Kasumi-1 (cell line): ENCODE data around the gene CTCF.
"Not testable (repeated sequence)": the region's sequence is repeated elsewhere in the genome, so short reads cannot be mapped to it uniquely, and the experiment has no call there.

Experiments
- DNase-seq, 2 experiments: peaks; one replicate each; lab custom pipeline; 2025; lab: John Stamatoyannopoulos, UW

CTCF gene, protein sequence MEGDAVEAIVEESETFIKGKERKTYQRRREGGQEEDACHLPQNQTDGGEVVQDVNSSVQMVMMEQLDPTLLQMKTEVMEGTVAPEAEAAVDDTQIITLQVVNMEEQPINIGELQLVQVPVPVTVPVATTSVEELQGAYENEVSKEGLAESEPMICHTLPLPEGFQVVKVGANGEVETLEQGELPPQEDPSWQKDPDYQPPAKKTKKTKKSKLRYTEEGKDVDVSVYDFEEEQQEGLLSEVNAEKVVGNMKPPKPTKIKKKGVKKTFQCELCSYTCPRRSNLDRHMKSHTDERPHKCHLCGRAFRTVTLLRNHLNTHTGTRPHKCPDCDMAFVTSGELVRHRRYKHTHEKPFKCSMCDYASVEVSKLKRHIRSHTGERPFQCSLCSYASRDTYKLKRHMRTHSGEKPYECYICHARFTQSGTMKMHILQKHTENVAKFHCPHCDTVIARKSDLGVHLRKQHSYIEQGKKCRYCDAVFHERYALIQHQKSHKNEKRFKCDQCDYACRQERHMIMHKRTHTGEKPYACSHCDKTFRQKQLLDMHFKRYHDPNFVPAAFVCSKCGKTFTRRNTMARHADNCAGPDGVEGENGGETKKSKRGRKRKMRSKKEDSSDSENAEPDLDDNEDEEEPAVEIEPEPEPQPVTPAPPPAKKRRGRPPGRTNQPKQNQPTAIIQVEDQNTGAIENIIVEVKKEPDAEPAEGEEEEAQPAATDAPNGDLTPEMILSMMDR

DNA sequence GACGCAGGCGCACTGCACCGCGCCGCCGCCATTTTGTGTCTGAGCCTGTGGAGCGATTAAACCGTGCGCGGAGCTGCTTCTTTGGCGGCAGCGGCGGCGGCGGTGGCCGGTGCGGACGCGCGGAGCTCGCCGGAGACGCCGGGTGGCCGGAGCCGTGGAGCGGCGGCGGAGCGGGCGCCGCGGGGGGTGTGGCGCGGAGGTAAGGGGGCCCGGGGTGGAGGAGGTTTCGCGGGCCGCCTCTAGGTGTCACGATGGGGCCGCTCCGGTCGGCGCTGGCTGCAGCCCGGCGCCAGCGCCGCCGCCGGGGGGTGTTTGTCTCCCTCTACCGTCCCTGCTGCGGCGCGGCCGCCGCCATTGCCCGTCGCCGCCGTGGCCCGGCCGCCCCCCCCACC lies at the start of gene CTCF:
Gene CTCF (plus strand): TSS at position 1 of the 392 bp plus-strand sequence. CDS start 48,307 bp downstream, outside the sequence.
- DNase-seq = peak; percentile 66 to 68

DNA sequence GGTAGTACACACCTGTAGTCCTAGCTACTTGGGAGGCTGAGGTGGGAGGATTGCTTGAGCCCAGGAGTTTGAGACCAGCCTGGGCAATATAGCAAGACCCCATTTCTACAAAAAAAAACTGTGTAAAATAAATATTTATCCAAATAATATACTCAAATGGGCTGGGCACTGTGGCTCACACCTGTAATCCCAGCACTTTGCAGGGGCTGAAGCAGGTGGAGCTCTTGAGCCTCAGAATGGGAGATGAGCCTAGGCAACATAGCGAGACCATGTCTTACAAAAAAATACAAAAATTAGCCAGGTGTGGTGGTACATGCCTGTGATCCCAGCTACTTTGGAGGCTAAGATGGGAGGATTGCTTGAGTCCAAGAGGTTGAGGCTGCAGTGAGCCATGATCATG lies 48.4 kb upstream of the CTCF start:
- DNase-seq = not testable (repeated sequence)

DNA sequence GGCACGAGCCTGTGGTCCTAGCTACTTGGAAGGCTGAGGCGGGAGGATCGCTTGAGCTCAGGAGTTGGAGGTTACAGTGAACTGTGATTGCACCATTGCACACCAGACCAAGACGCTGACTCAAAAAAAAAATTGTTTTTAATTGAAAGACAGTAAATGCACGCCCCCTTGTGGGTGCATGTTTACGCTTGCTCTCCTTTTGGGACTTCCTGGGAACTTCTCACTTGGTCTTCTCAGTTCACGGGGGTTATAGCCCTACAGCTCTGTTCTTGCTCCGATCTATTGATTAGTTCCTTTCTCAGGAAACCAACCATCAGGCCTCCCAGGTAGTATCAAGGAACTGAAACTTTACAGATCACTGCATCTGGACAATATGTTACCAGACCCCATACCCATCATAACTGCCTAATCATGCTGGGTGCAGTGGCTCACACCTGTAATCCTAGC lies 47.9 kb upstream of the CTCF start:
- peak; percentile 90 to 95 for DNase-seq

DNA sequence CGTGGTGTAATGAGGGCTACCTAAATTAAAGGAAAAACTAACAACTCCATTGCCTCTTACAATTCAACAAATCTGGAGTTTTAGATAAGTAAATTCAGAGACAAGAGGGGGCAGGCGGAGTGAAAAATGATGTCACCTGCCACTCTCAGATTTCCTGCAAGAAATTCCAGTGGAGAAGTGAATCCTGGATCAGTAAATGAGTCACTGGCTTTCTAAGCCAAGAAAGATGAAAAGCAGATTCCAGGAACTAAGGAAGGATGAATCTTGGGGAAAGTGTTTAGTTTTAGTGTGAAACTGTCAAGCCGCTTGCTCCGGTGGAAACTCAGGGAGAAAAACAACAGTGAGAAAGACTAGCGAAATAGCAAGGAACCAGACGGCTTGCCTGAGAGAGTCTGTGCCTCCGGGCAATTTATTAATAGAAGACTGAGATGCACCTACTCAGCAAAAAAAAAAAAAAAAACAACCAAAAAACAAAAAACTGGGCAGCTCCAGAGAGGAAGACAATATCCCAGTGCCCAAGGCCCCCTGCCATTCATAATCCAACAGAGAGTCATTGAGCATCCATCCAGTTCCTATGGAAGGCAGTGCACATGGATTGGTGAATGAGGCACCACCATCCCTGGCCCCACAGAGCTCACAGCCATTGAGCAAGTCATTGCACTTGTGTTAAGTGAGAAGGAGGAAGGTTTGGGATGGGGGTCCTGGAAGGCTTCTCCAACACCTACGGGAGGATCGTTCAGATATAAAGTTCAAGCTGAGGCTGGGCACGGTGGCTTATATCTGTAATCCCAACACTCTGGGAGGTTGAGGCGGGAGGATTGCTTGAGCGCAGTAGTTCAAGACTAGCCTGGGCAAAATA lies 45.8 kb upstream of the CTCF start:
- no peak for DNase-seq

DNA sequence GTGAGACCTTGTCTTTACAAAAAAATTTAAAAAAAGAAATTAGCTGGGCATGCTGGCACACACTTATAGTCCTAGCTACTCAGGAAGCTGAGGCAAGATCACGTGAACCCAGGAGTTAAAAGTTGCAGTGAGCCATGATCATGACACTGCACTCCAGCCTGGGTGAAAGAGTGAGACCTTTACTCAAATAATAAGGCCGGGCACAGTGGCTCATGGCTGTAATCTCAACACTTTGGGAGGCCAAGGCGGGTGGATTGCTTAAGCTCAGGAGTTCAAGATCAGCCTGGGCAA lies 45.2 kb upstream of the CTCF start:
- no peak for DNase-seq

DNA sequence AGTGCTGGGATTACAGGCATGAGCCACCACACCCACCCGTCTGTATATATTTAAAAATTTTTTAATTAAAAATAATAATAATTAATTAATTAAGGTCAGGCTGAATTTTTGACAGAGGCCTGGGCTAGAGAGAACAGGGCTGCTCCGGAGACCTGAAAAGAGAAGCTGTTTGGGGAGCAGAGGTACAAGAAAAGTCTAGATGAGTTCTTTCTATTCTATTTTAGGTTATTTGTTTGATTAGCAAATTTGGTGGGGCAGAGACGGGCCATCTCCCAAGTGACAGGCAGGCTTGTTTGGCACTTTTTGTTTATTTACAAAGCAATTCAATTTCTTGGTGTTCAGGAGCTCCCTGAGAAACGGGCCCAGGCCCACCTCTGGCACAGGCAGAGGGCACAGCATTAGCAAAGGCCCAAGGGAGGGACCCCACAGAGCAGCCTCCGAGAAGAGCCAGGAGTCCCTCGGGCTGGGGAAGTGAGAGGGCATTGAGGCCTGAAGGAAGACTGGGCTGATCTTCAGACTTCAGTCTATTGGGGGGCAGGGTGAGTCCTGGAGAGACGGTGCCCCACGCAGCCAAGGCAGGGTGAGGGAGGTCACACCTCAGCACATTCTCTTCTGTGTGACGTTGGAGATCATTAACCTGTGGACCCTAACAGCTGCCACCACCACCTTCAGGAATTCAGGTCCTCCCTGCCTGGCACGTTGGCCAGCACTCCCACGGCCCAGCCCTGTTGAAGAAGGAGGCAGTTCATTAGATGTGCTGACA lies 44.5 kb upstream of the CTCF start:
- no peak for DNase-seq

DNA sequence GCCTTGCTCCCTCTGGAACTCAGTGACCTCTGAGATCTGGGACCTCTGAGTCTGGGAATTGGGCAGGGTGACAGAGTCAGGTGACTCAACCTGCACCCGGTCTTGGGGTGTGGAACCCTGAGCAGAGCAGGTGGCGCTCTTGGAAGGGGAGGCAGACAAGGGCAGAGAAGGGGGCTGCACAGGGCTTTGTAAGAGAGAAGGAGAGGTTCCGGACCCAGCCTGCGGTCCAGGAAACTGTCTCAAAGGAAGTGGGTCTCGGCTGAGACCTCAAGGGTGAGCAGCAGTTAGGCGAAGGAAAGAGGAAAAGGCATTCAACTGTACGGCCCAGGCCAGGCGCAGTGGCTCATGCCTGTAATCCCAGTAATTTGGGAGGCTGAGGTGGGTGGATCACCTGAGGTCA lies 43.6 kb upstream of the CTCF start:
- DNase-seq = no peak

DNA sequence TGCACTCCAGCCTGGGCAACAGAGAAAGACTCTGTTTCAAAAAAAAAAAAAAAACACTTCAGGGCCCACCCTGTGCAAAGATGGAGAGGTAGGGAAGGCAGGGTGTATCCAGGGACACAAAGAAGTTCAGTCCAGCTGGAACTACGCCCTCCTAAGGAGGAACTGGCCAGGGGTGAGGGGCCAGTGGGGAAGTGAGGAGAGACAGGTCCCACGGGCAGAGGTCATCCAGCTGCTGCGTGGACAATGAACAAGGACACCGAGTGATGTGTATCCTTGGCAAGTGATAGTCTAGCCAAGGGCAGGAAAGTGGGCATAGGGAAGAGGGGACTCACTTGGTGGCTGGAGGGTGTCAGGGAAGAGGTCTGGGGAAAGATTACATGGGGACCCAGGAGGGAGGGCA lies 43.1 kb upstream of the CTCF start:
- DNase-seq = no peak

DNA sequence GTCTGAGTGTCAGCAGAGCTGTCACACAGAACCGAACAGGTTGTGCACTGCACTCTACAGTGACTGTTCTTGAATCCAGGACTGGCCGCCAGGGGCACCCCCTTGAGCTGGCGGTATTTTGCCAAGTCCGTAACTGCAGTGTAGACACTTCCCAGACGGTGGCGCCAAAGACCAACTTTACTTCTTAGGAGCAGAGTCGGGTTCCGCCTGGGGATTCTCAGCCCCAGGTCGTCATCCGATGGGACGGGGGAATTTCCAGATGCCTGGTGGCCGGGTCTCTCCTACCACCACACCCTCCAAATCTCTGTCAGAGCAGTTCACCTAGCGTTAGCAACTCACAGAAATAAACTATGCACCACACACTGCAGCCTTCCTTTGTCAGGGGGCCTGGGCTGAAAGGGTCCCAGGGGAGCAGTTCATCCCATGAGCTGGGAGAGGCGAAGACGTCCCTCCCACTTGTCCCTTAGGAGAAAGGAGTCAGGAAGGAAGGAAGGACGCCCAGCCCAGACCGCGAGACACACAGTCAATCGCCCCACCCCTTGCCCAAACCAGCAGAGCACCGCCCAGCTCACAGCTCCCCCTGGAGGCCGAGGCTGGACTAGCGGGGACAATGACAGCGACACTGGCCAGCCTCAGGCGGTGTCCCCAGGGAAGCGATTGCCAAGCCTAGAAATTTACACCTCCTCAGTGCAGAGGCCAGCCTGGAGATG lies 41.1 kb upstream of the CTCF start:
- DNase-seq = peak; percentile 93 to 97

DNA sequence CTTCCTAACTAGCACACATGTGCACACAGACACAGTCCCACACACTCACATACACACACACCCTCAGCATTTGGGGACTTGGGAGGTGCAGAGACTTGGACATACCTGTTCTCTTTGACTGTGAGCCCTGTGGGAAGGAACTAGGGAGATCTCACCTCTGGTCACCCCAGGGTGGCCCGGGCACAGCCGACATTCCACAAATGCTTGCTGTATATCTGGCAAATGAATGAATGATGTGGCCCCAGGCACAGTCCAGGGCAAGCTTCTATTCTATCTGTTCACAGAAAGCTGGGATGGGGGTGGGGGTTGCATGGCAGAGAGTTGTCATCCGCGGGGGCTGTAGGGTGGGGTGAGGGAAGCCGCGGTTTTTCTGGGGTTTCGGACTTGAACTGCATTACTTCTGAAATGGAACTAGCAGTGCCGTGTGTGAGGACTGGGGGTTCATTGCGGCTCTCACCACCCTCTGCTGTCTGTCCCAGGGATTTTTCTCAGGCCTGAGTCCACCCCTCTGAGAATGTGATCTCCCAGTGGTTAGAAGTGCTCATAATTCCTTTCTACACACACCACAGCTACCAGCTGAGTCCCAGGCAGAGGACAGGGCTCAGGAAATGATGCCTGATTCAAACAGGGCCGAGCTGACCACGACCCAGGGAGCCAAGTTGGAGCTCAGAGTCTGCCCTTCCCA lies 37.0 kb upstream of the CTCF start:
- peak in 1 of 2 experiments; percentile 15 for DNase-seq

DNA sequence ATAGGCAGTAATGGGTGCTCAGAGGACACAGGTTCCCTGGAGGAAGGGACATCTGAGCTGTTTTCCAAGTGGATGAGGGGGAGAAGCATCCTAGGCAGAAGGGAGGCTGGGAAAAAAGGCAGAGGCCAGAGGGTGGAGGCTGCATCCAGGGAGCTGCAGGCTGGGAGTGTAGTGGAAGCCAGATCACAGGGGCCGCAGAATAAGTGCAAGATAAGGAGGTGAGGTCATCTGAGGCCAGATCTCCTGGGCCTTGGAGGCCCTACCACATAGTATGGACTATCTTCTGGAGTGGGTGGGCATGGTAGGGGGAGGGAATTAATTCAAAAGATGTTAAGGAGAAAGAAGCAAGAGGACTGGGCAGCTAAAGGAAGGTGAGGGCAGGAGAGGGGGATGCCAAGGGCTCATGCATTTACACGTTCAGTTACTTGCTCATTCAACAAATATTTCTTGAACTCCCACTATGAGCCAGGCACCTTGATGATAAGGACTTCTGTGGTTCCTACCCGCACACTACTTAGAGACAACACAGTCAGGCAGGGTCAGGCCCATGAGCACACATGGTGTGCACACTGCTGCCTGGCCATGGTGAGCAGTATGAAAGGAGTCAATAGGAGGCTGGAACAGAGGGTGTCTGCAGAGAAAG lies 36.1 kb upstream of the CTCF start:
- DNase-seq = no peak

DNA sequence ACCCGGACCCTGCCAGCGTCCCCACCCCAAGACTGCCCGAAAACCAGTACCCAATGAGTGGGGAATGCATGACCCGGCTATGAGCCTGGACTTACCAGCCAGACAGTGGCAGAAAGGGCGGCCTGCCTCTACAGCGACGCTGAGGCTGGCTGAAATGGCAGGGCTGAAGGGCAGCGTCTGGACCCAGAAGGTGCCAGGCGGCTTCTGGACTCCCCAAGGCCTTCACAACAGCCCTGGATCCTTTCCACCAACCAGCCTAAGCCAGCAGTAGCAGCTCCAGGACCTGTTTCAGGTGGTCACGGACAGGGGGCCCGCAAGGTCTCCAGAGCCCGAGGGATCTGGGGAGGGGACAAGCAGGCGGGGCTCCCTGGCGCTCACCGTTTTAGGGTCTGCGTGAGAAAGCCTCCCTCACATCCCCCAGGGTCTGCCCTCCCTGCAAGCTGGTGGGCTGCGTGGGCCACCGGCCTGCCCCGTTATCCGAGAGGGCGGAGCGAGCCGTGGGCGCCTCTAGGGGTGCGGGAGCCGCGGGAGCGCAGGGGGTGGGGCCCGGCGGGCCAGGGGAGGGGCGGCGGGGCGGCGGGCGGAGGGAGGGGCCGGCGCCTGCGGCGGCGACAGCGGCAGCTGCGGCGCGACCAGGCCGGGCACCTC lies 34.0 kb upstream of the CTCF start, which contains the start of gene RIPOR1:
Gene RIPOR1 (plus strand): TSS at position 608 of the 648 bp plus-strand sequence. CDS start 9,618 bp downstream, outside the sequence.
- DNase-seq = no peak

DNA sequence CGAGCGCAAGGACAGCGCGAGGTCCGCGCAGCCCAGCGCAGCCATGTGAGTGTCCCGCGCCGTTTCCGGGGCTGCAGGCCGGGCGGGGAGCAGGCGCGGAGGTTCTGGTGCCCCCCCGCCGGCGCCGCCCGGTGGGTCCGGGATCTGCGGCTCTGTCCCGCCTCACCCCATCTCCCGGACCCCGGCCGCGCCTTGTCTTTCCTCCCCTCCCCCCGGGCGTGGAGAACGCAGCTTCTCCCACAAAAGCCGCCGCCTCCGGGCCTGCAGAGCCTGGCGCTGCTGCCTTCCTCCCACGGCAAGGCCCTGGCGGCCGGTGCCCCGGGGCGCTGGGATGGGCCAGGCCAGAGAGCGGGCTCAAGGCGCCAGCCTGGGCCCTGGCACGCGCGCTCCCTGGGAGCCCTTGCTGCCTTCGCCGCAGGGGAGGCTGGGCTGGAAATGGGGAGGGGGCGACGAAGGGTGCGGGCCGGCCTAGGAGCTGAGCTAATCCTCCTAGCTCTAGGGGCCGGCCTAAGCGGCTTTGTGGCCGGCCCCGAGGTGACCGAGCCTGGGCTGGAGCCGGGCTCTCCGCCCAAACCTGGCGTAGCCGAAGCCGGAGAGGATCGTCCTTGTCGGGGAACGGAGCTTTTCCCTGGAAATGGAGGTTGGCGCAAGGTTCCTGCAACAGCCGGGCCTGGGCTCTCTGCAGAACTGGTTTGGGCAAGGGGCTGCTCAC lies 33.3 kb upstream of the CTCF start:
- DNase-seq = no peak

DNA sequence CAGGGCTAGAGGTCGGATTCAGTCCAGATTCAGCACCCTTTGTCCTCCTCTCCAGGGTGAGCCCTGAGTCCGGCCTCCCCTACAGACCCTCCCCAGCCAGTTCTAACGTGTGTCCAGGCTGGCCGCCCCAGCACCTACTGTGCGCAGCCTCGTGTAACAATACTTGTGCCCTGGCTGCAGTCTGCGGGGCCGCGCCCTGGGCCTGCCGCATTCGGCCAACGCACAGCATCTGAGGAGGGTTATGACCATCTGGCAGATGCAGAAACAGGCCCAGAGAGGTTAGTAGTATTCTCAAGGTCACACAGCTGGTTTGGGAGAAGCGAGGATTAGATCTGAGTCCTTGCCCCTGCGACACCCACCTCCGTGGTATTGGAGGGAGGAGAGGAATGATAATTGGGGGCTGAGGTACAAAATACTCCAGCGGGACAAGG lies 32.7 kb upstream of the CTCF start:
- no peak for DNase-seq

DNA sequence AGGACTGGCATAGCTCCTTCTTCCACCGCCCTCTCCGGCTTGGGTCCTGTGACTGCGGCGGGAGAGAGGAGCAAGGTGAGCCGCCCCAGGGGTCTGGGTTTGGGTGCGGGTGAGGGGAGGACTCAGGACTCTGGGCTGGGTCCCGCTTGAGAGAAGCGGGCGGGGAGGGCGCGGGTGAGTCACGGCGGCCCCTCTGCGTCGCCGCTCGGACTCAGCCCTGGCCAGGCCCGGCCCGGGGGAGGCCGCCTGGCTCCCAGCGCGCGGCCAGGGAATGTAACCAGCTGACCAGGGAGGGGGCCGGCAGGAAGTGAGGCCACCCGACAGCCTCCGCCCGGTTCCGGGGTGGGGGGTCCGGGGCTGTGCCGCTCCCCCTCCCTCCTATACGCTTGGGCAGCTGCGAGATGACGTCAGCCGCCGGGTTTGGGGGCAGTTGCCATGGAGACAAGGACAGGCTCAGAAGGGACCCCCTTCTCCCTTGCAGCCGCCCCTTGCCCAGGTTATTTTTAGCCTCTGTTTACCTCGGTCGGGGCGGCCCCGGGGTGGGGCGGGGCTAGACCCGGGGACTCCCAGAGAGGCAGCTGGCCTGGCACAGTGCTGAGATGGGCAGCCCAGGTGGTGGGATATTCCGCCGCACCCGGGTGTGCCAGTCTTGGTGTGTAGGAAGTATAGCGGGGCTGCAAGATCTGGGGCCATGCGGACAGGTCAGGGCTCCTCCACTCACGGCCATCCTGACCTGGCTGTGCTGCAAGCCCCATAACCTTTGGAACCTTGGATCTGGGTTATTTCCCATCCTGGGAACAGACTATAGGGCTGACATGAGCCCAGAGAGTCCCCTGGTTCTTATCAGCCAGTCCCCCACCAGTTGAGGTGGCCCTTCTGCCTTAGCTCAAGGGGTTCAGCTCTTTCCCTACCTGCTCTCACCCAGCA lies 32.0 kb upstream of the CTCF start:
- DNase-seq = no peak

DNA sequence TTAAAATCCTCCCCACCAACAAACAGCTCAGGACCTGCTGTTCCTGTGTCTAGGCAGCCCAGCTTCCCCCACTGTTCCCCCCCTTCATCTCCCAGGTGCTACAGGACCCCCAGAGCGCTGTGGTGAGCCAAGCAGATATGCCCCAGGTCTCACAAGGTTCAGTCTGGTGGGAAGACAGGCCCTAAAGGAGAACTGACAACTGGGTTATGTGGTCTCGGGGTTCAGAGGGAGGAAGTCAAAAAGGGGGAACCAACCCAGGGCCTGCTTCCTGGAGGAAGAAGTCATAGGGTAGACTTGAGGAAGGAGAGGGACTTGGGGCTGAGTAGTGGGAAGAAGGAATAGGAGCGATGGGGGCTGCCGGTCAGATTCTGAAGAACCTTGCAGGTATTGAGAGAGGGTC lies 31.1 kb upstream of the CTCF start:
- DNase-seq = peak; percentile 61 to 80

DNA sequence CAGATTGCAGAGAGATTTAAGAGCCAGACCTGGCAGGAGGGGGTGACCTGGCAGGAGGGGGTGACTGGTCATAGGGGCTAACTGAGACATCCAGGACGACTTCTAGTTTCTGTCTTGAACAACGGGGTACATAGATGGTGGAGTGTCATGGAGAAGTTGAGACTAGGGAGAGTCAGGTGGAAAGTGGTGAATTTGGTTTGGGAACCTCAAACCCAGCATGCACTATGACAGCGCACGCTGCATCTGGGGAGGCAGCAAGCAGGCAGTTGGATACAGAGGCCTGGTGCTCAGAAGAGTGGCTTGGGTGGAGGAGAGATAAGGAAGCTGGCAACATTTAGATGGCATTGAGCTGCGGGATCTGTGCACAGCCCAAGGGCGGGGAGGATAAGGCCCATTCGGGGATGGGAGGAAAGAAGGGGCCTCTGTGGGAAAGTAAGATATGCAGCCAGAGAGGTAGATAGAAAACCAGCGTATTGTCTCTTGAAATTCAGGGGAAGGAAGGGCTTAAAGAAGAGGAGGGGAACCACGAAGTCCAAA lies 29.2 kb upstream of the CTCF start:
- no peak for DNase-seq
